T-helper 2 cell treated with Interferon-gamma antibody and Interleukin-4, amounts not matched to agents 5 μg/mL and 100 μg/mL, for 36 hours (primary cell): ENCODE measurements around the gene TSPYL2.
A peak's percentile ranks its signal among the peaks of the same experiment; 100 is the strongest.

Experiments
- DNase-seq: peaks from one replicate; pipeline ENCODE4 v3.0.0; 2021; ENCODE audit warnings: low spot score
- H3K27ac Mint-ChIP-seq: one replicate; pipeline ENCODE4 v1.8.0; 2021; ENCODE audit warnings: mild to moderate bottlenecking, mixed read lengths
- H3K27me3 Mint-ChIP-seq: one replicate; pipeline ENCODE4 v1.8.0; 2021; ENCODE audit warnings: low read depth, mixed read lengths
- H3K36me3 Mint-ChIP-seq: one replicate; pipeline ENCODE4 v1.8.0; 2021; ENCODE audit warnings: low read depth, mixed read lengths
- H3K4me1 Mint-ChIP-seq: one replicate; pipeline ENCODE4 v1.8.0; 2021; ENCODE audit warnings: low read depth, mixed read lengths
- H3K4me3 Mint-ChIP-seq: one replicate; pipeline ENCODE4 v1.8.0; 2022; ENCODE audit warnings: mild to moderate bottlenecking, moderate library complexity, mixed read lengths
- H3K9me3 Mint-ChIP-seq: one replicate; pipeline ENCODE4 v1.8.0; 2021; ENCODE audit warnings: mixed read lengths

The TSPYL2 gene

DNA sequence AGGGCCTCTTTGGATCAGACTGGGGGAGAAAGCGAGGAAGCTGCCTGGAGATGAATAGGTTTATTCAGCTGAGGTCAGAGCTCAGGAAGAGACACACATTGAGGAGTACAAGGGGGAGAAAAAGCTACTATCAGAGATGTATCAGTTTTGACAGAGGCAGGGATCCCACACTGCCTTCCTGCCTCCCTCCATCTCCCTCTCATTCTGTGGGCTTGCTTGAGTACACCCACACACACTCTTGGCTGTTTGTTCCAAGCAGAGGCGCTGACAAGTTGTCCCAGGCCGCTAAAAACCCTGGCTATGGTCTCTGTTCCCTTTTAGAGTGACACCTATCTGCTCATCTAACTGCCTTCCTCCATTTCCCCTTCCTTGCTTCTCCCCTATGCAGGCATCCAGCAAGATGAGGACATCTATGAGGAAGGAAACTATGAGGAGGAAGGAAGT is 5.2 kb downstream of the TSPYL2 start:
- Mint-ChIP-seq H3K4me3 (no peak overlapping the region), H3K9me3 (no peaks in the 10 kb centered on the region), H3K27ac (no peak overlapping the region), H3K36me3 (peaks cover 18% of the 10 kb centered on the region), H3K4me1 (peaks cover 35% of the 10 kb centered on the region), H3K27me3 (no peaks in the 10 kb centered on the region)
- no peak for DNase-seq

GRCh38 chrX:53088136-53088974 is 6.2 kb downstream of the TSPYL2 start:
- no peaks in the 10 kb centered on the region for H3K9me3 Mint-ChIP-seq
- peaks cover 32% of the 10 kb centered on the region for H3K4me1 Mint-ChIP-seq
- peaks cover 18% of the 10 kb centered on the region for H3K36me3 Mint-ChIP-seq
- DNase-seq: peak; percentile 64
- peak overlapping the region; percentile 91 for H3K4me3 Mint-ChIP-seq
- peak overlapping the region; percentile 79 for H3K27ac Mint-ChIP-seq
- H3K27me3 Mint-ChIP-seq: no peaks in the 10 kb centered on the region

DNA sequence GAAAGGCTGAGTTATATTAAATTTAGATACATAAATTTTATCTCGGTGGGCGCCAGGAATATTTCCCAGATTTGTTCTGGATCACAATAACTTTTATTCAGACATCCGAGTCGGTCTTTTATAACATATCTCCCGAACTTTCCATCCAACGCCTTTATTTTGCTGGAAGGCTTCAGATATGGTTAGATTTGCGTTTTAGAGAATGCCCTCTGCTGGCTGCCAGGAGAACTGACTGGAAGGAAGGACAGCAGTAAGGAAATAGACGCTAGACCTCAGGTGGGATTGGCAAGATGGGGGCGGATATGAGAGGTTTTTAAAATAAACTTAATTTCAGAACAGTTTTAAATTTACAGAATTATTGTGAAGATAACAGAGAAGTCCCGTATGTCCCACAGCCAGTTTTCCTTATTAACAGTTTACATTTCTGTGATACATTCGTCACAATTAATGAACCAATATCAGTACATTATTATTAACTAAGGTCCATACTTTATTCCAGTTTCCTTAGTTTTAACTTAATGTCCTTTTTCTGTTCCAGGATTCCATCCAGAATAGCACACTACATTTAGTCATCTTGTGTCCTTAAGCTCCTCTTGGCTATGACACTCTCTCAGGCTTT is 7.2 kb downstream of the TSPYL2 start:
- Mint-ChIP-seq H3K36me3 (peaks cover 12% of the 10 kb centered on the region), H3K4me3 (peak overlapping the region; percentile 91), H3K4me1 (peaks cover 28% of the 10 kb centered on the region), H3K9me3 (no peaks in the 10 kb centered on the region), H3K27me3 (no peaks in the 10 kb centered on the region), H3K27ac (peak overlapping the region; percentile 45)
- DNase-seq: no peak

DNA sequence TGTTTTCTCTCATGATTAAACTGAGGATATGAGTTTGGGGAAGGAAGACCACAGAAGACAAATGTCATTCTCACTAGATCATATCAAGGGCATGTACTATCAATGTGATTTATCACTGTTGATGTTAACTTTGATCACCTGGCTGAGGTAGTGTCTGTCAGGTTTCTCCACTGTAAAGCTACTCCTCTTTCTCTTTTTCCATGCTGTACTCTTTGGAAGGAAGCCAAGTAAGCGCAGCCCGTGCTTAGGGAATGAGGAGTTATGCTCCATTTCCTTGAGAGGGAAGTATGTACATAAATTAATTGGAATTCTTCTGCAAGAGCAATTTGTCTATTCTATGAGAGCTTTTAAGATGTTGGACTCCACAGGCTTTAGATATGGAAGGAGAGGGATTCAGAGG is 7.8 kb downstream of the TSPYL2 start:
- Mint-ChIP-seq H3K36me3 (peaks cover 10% of the 10 kb centered on the region), H3K9me3 (no peaks in the 10 kb centered on the region), H3K27ac (no peak overlapping the region), H3K4me1 (peaks cover 26% of the 10 kb centered on the region), H3K27me3 (no peaks in the 10 kb centered on the region), H3K4me3 (no peak overlapping the region)
- DNase-seq: no peak

DNA sequence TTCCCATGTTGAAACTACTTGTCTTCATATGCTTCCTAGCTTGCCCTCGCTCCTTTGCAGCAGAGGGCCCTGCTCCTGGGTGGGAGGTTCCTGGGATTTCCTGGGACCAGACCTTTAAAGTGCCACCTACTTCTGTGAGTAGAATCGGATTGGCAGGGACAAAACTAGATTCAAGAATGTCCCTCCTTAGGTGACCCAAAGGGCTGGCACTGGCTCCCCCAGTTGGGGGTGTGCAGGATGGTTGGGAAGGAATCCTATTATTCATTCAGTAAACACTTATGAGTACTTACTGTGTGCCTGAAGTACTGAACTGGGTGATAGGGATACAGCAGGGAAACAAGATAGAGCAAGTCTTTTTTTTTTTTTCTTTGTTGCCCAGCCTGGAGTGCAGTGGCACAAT is 9.2 kb downstream of the TSPYL2 start:
- Mint-ChIP-seq H3K36me3 (peaks cover 5% of the 10 kb centered on the region), H3K4me3 (no peak overlapping the region), H3K27ac (no peak overlapping the region), H3K9me3 (no peaks in the 10 kb centered on the region), H3K4me1 (peaks cover 26% of the 10 kb centered on the region), H3K27me3 (no peaks in the 10 kb centered on the region)
- DNase-seq: no peak

DNA sequence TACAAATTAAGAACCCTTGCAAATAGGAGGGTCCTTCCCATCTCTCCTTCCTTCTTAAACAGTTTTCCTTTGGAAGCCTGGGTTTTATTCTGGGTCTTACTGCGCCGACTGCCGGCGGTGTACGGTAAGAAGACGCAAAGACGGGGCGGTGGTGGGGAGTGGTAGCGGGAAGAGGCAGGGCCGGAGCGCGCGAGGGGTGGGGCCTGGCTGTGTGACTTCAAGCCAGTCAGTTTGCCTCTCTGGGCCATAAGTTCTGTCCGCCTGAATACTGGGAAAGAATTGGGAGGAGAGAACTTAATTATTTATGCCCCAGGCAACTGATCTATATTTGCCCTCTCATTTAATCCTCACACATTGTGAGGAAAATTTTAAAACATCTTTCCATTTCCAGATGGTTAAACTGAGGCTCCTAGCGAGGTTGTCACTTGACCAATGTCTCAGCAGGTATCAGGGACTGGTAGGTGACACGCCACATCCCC is 11.0 kb downstream of the TSPYL2 start:
- Mint-ChIP-seq H3K4me1 (peaks cover 22% of the 10 kb centered on the region), H3K9me3 (no peaks in the 10 kb centered on the region), H3K36me3 (peaks cover 4% of the 10 kb centered on the region), H3K4me3 (peak overlapping the region; percentile 89), H3K27me3 (no peaks in the 10 kb centered on the region), H3K27ac (peak overlapping the region; percentile 87)
- DNase-seq: peak; percentile 72

DNA sequence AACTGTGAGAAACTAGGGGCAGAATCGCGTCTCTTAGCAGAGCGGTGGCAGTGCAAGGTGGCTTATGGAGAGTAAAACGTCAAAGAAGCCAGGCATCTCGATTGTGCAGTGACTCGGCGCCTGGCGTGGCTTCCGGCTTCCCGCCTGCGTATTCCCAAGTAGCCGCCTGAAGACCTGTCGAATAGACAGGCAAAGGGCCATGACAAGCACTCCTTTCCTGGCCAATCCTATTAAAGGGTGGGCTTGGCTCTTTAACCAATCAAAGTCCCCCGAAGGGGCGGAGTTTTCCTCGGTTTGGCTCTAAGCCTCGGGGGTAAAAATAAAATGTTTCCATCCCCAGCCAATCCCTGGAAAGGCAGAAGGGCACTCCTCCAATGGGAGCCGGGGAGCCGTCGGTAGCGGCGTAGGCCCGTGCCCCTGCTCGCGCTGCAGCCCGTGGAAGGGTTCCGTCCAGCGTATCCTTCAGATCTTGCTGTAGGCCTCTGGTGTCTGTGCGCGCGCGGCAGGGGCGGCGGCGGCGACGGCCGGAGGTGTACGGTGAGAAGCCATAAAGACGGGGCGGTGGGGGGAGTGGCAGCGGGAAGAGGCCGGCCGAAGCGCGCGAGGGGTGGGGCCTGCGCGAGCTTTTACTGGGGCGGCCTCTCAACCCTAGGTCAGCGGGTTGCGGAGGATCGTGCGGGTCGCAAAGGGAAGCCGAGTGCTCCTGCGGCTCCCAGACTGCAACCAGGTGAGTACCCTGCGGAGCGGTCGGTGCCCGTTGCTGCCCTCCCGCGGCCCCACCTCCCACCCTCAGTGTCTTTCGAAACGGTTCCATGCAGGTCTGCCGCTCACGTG is 11.8 kb downstream of the TSPYL2 start, which contains the start of gene KANTR:
TSS of gene KANTR (plus strand) at position 395 of the 834 bp plus-strand sequence. CDS start 30,131 bp downstream, outside the sequence.
- H3K36me3 Mint-ChIP-seq: peaks cover 6% of the 10 kb centered on the region
- no peaks in the 10 kb centered on the region for H3K27me3 Mint-ChIP-seq
- DNase-seq: peak; percentile 82
- peaks cover 15% of the 10 kb centered on the region for H3K4me1 Mint-ChIP-seq
- H3K4me3 Mint-ChIP-seq: peak within 1 kb of the TSS; percentile 89
- H3K9me3 Mint-ChIP-seq: no peaks in the 10 kb centered on the region
- peak within 1 kb of the TSS; percentile 87 for H3K27ac Mint-ChIP-seq

DNA sequence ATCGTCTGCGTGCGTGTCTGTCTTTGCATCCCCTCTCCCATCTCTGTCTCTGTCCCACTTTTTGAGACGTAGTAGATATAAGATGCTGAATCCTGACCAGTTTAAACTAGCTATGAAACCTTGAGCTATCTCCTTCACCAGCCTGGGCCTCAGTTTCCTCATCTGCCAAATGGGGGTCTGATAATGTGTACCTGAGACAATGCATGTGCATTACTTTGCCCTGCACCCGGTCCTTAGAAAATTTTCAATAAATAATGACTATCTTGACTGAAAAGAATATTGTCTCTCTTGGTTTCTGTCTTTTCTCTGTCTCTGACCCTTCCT is 12.4 kb downstream of the TSPYL2 start:
- Mint-ChIP-seq H3K4me1 (peaks cover 12% of the 10 kb centered on the region), H3K27me3 (no peaks in the 10 kb centered on the region), H3K9me3 (no peaks in the 10 kb centered on the region), H3K4me3 (peak overlapping the region; percentile 89), H3K36me3 (peaks cover 9% of the 10 kb centered on the region), H3K27ac (peak overlapping the region; percentile 87)
- DNase-seq: no peak

DNA sequence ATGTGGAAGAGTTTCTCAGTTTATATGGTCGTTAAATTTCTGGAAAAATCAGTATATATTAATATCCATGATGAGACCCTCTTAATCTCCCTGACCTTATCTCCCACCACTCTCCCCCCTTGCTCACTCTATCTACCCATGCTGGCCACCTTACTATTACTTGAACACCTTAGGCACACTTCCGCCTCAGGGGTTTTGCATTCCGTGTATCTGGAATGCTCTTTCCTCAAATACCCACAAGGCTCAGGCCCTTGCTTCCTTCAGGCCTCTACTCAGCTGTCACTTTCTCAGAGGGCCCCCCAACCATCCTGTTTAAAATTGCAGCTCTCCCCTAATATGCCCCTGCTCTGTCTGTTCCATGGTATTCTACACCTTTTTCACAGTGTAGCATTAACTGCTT is 13.6 kb downstream of the TSPYL2 start:
- Mint-ChIP-seq H3K9me3 (no peaks in the 10 kb centered on the region), H3K4me1 (peaks cover 12% of the 10 kb centered on the region), H3K27me3 (no peaks in the 10 kb centered on the region), H3K27ac (no peak overlapping the region), H3K36me3 (peaks cover 10% of the 10 kb centered on the region), H3K4me3 (peak overlapping the region; percentile 42)
- no peak for DNase-seq

GRCh38 chrX:53114864-53115549 is 32.8 kb downstream of the TSPYL2 start:
- H3K4me1 Mint-ChIP-seq: peaks cover 9% of the 10 kb centered on the region
- no peak overlapping the region for H3K27ac Mint-ChIP-seq
- no peaks in the 10 kb centered on the region for H3K9me3 Mint-ChIP-seq
- peaks cover 4% of the 10 kb centered on the region for H3K36me3 Mint-ChIP-seq
- no peak for DNase-seq
- no peak overlapping the region for H3K4me3 Mint-ChIP-seq
- H3K27me3 Mint-ChIP-seq: no peaks in the 10 kb centered on the region

DNA sequence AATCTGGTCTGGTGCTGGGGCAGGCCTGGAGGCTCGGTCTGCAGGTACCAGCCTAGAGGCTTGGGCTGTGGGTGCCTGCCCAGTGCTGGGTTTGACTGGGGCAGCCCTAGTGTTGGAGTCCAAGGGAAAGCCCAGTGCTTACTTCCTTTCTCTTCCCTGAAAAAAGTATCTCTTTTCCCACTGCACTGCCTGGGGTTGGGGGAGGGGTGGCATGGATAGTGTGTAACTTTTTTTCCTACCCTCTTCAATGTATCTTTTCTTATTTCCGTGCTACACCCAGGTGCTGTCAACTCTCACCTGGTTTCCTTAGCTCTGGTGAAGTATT is 33.3 kb downstream of the TSPYL2 start:
- DNase-seq: no peak
- H3K36me3 Mint-ChIP-seq: peaks cover 4% of the 10 kb centered on the region
- H3K27ac Mint-ChIP-seq: no peak overlapping the region
- no peaks in the 10 kb centered on the region for H3K27me3 Mint-ChIP-seq
- H3K4me3 Mint-ChIP-seq: no peak overlapping the region
- H3K4me1 Mint-ChIP-seq: peaks cover 9% of the 10 kb centered on the region
- no peaks in the 10 kb centered on the region for H3K9me3 Mint-ChIP-seq

GRCh38 chrX:53116101-53116500 is 33.9 kb downstream of the TSPYL2 start:
- peaks cover 4% of the 10 kb centered on the region for H3K36me3 Mint-ChIP-seq

DNA sequence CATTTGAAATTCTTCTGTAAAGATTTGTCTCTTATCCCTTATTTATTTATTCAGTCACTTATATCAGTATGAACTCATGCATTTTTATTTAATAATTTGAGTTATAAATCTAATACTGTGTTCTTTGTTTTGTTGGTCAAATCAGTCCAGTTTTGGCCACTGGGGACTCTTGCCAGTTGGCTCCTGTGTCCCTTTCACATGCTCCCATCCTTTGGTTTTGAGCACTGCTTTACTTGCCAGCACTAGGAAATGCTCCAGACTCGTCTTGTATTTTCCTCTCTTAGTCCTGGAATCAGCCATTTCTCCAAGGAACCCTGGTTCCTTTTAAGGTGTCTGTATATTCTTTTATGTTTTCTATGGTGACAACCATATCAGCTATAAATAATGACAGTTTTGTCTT is 39.8 kb downstream of the TSPYL2 start:
- H3K36me3 Mint-ChIP-seq: peaks cover 5% of the 10 kb centered on the region
- no peak overlapping the region for H3K4me3 Mint-ChIP-seq

More at GRCh38 chrX:53116101-53116500, 33.9 kb downstream of the TSPYL2 start:
- no peak for DNase-seq
- H3K9me3 Mint-ChIP-seq: no peaks in the 10 kb centered on the region
- H3K27me3 Mint-ChIP-seq: no peaks in the 10 kb centered on the region
- peaks cover 9% of the 10 kb centered on the region for H3K4me1 Mint-ChIP-seq
- H3K4me3 Mint-ChIP-seq: no peak overlapping the region
- no peak overlapping the region for H3K27ac Mint-ChIP-seq

More for the DNA sequence above, 39.8 kb downstream of the TSPYL2 start:
- peaks cover 14% of the 10 kb centered on the region for H3K4me1 Mint-ChIP-seq
- no peaks in the 10 kb centered on the region for H3K27me3 Mint-ChIP-seq
- DNase-seq: no peak
- no peak overlapping the region for H3K27ac Mint-ChIP-seq
- peaks cover 4% of the 10 kb centered on the region for H3K9me3 Mint-ChIP-seq
